ENCODE measurements around the gene DUOX2. TPM values are rescaled to one million over a fixed set of nuclear protein-coding genes. Genes with fewer than 3 reads are reported as not detected.

The DUOX2 gene
- polyA plus RNA-seq, 1 donor (not counting 4 experiments of a cell fraction or from before 2014, with no cell fraction given): 0.31 TPM

DNA sequence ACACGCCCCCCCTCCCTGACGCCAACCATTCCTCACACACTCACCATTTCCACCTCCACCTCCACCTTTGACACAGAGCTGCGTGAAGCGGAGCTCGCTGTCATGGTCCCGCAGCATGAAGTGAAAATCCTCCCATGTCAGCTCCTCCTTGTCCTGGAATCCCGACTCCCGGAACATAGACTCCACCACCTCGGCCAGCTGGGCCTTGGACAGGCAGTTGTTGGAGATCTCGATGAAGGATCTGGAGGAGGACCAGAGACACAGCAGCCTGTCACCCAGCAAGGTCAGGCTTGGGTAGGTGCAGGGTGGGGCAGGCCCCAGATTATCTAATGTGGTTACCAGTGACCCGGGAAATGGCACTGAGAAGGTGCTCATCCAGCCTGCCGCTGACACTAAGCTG lies 12.2 kb downstream of the DUOX2 start:
- H3K79me2 ChIP-seq (ENCODE audit: control insufficient read depth, insufficient read depth, low read length): no peaks in the 10 kb centered on the region
- H3K9ac ChIP-seq (ENCODE audit: control insufficient read depth, extremely low read depth, insufficient read depth, low read length): no peak overlapping the region
- no peaks in the 10 kb centered on the region for H3K9me1 ChIP-seq (ENCODE audit: control insufficient read depth, extremely low read depth, insufficient read depth, low read length)
- peaks cover 9% of the 10 kb centered on the region for H3K27me3 ChIP-seq (ENCODE audit: control insufficient read depth, extremely low read depth, insufficient read depth, low read length)
- H3K27ac ChIP-seq (ENCODE audit: control insufficient read depth, insufficient read depth, low read length): no peak overlapping the region
- no peak for DNase-seq (ENCODE audit: low read depth, low spot score)
- no peak overlapping the region for H3K4me3 ChIP-seq (ENCODE audit: control insufficient read depth in 2 of 3, extremely low read depth in 1 of 3, insufficient read depth in 2 of 3, low read depth in 1 of 3, low read length in 3 of 3)
- dilution Hi-C loops (cut with MboI; ENCODE audit: extremely low pct_ligation_motif_present, low sequenced_read_pairs): no loop called here
- no peak overlapping the region for H3K4me2 ChIP-seq (ENCODE audit: control insufficient read depth, extremely low read depth, insufficient read depth, low read depth, low read length)
- no peaks in the 10 kb centered on the region for H4K20me1 ChIP-seq (ENCODE audit: control insufficient read depth, extremely low read depth, insufficient read depth, low read length)
- H3K36me3 ChIP-seq (ENCODE audit: control insufficient read depth in 2 of 2, extremely low read depth in 1 of 2, insufficient read depth in 2 of 2, low read length in 2 of 2): no peaks in the 10 kb centered on the region
- no peak for FAIRE-seq
- no peaks in the 10 kb centered on the region for H3K9me3 ChIP-seq (ENCODE audit: control insufficient read depth, low read depth, low read length)
- TF ChIP-seq EZH2 (IDR thresholded peaks at IDR 0.05; ENCODE audit: low read length): no peak
- TF ChIP-seq, protein P1, sequence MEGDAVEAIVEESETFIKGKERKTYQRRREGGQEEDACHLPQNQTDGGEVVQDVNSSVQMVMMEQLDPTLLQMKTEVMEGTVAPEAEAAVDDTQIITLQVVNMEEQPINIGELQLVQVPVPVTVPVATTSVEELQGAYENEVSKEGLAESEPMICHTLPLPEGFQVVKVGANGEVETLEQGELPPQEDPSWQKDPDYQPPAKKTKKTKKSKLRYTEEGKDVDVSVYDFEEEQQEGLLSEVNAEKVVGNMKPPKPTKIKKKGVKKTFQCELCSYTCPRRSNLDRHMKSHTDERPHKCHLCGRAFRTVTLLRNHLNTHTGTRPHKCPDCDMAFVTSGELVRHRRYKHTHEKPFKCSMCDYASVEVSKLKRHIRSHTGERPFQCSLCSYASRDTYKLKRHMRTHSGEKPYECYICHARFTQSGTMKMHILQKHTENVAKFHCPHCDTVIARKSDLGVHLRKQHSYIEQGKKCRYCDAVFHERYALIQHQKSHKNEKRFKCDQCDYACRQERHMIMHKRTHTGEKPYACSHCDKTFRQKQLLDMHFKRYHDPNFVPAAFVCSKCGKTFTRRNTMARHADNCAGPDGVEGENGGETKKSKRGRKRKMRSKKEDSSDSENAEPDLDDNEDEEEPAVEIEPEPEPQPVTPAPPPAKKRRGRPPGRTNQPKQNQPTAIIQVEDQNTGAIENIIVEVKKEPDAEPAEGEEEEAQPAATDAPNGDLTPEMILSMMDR (optimal IDR thresholded peaks at IDR 0.05 in 1 of 3, IDR thresholded peaks at IDR 0.05 in 1 of 3, conservative IDR thresholded peaks at IDR 0.05 in 1 of 3; ENCODE audit: extremely low read depth in 1 of 3, insufficient read depth in 2 of 3, low read length in 3 of 3): no peak
- no peaks in the 10 kb centered on the region for H3K4me1 ChIP-seq (ENCODE audit: control insufficient read depth, extremely low read depth, insufficient read depth, low read length)
- H2AFZ ChIP-seq (ENCODE audit: control insufficient read depth, low read length): no peak overlapping the region

- no peak for TF ChIP-seq EZH2 (IDR thresholded peaks at IDR 0.05; ENCODE audit: low read length)
- TF ChIP-seq, protein P1 (optimal IDR thresholded peaks at IDR 0.05 in 1 of 3, IDR thresholded peaks at IDR 0.05 in 1 of 3, conservative IDR thresholded peaks at IDR 0.05 in 1 of 3; ENCODE audit: extremely low read depth in 1 of 3, insufficient read depth in 2 of 3, low read length in 3 of 3): no peak
- Histone ChIP-seq H3K27me3 (ENCODE audit: control insufficient read depth, extremely low read depth, insufficient read depth, low read length) (peaks cover 9% of the 10 kb centered on the region), H2AFZ (ENCODE audit: control insufficient read depth, low read length) (no peak overlapping the region), H3K4me2 (ENCODE audit: control insufficient read depth, extremely low read depth, insufficient read depth, low read depth, low read length) (no peak overlapping the region), H3K4me3 (ENCODE audit: control insufficient read depth in 2 of 3, extremely low read depth in 1 of 3, insufficient read depth in 2 of 3, low read depth in 1 of 3, low read length in 3 of 3) (no peak overlapping the region), H3K9me1 (ENCODE audit: control insufficient read depth, extremely low read depth, insufficient read depth, low read length) (no peaks in the 10 kb centered on the region), H3K9ac (ENCODE audit: control insufficient read depth, extremely low read depth, insufficient read depth, low read length) (no peak overlapping the region), H3K27ac (ENCODE audit: control insufficient read depth, insufficient read depth, low read length) (no peak overlapping the region), H3K9me3 (ENCODE audit: control insufficient read depth, low read depth, low read length) (no peaks in the 10 kb centered on the region), H3K4me1 (ENCODE audit: control insufficient read depth, extremely low read depth, insufficient read depth, low read length) (no peaks in the 10 kb centered on the region), H3K79me2 (ENCODE audit: control insufficient read depth, insufficient read depth, low read length) (no peaks in the 10 kb centered on the region), H4K20me1 (ENCODE audit: control insufficient read depth, extremely low read depth, insufficient read depth, low read length) (no peaks in the 10 kb centered on the region), H3K36me3 (ENCODE audit: control insufficient read depth in 2 of 2, extremely low read depth in 1 of 2, insufficient read depth in 2 of 2, low read length in 2 of 2) (no peaks in the 10 kb centered on the region)
- no peak for DNase-seq (ENCODE audit: low read depth, low spot score)
- dilution Hi-C loops (cut with MboI; ENCODE audit: extremely low pct_ligation_motif_present, low sequenced_read_pairs): no loop called here
- FAIRE-seq: no peak
Measured at GRCh38 chr15:45100884-45101625, 12.9 kb downstream of the DUOX2 start.

All from keratinocyte (primary cell).